NK-92 treated with Interleukin-12 subunit alpha and Interleukin-12 subunit beta, amount 100 ng/mL, for 24 hours (cell line): ENCODE data around the gene TMEM80.
"Not testable (repeated sequence)": the region's sequence is repeated elsewhere in the genome, so short reads cannot be mapped to it uniquely, and the experiment has no call there.

ENCODE experiments used
- DNase-seq: peaks from one replicate; lab custom pipeline; 2025; lab: John Stamatoyannopoulos, UW

The TMEM80 gene

GRCh38 chr11:695538-696248 is at the start of gene TMEM80:
Gene TMEM80, plus strand, starts transcription at chr11:695816. Its CDS starts 12 bp downstream, at chr11:695828.
- peak; percentile 99 for DNase-seq

GRCh38 chr11:646214-646613 is 49.4 kb upstream of the TMEM80 start:
- no peak for DNase-seq

GRCh38 chr11:647672-648158 is 47.9 kb upstream of the TMEM80 start:
- not testable (repeated sequence) for DNase-seq

GRCh38 chr11:650482-650881 is 45.1 kb upstream of the TMEM80 start:
- DNase-seq, result no peak

GRCh38 chr11:653136-653535 is 42.5 kb upstream of the TMEM80 start:
- DNase-seq, result not testable (repeated sequence)

- DNase-seq, result no peak
Measured at GRCh38 chr11:653837-654236, 41.8 kb upstream of the TMEM80 start.

- DNase-seq, result not testable (repeated sequence)
Measured at GRCh38 chr11:654444-654843, 41.2 kb upstream of the TMEM80 start.

GRCh38 chr11:655036-655726 is 40.4 kb upstream of the TMEM80 start:
- no peak for DNase-seq

- DNase-seq, result no peak
Measured at GRCh38 chr11:656426-656825, 39.2 kb upstream of the TMEM80 start.

GRCh38 chr11:656866-657265 is 38.8 kb upstream of the TMEM80 start:
- DNase-seq, result no peak

- no peak for DNase-seq
Measured at GRCh38 chr11:657691-658126, 37.9 kb upstream of the TMEM80 start.

- DNase-seq, result no peak
Measured at GRCh38 chr11:659532-660085, 36.0 kb upstream of the TMEM80 start.

GRCh38 chr11:660281-660680 is 35.3 kb upstream of the TMEM80 start:
- DNase-seq, result no peak

- DNase-seq, result no peak
Measured at GRCh38 chr11:660681-661444, 34.8 kb upstream of the TMEM80 start.

- DNase-seq, result no peak
Measured at GRCh38 chr11:662689-663274, 32.8 kb upstream of the TMEM80 start.

GRCh38 chr11:665062-665703 is 30.4 kb upstream of the TMEM80 start:
- no peak for DNase-seq

- no peak for DNase-seq
Measured at GRCh38 chr11:665704-666281, 29.8 kb upstream of the TMEM80 start.

- no peak for DNase-seq
Measured at GRCh38 chr11:673866-674265, 21.8 kb upstream of the TMEM80 start.

GRCh38 chr11:674406-674805 is 21.2 kb upstream of the TMEM80 start:
- no peak for DNase-seq

GRCh38 chr11:678297-678696 is 17.3 kb upstream of the TMEM80 start:
- DNase-seq, result no peak
